CD8-positive, alpha-beta memory T cell (primary cell): ENCODE data around the gene GARIN5B. TPM values are rescaled to one million over a fixed set of nuclear protein-coding genes. Genes with fewer than 3 reads are reported as not detected.

Experiments used
- CTCF ChIA-PET: fragments of 350-600 bp; sonication (Branson Sonifier 250); formaldehyde crosslinking; loops from one replicate; lab custom pipeline; 2021; ENCODE audit warnings: antibody characterized with exemption; lab: Charles Lee
- POLR2A ChIA-PET: fragments of 350-600 bp; sonication (Branson Sonifier 250); formaldehyde crosslinking; loops from one replicate; lab custom pipeline; 2021; ENCODE audit warnings: antibody characterized with exemption; lab: Charles Lee
- DNase-seq, 5 donors: peaks; one replicate each; pipeline versions ENCODE4 v3.0.0 to v3.0.0-alpha.2; 2020 to 2022; ENCODE audit warnings: mixed read lengths in 1 of 5
- H3K27ac ChIP-seq: one replicate; pipeline ENCODE4 v1.7.0; 2013; ENCODE audit warnings: low read depth, mild to moderate bottlenecking, low read length, moderate library complexity
- H3K27me3 ChIP-seq: 2 replicates; pipeline ENCODE4 v1.7.0; 2013; ENCODE audit warnings: low read length, mild to moderate bottlenecking; ENCODE audit not compliant: insufficient read depth, poor library complexity, severe bottlenecking
- H3K36me3 ChIP-seq: 2 replicates; pipeline ENCODE4 v1.7.0; 2013; ENCODE audit warnings: mild to moderate bottlenecking, low read length, moderate library complexity; ENCODE audit not compliant: insufficient read depth
- H3K4me1 ChIP-seq: 2 replicates; pipeline ENCODE4 v1.7.0; 2013; ENCODE audit warnings: mild to moderate bottlenecking, low read length, moderate library complexity; ENCODE audit not compliant: insufficient read depth
- H3K4me3 ChIP-seq: 2 replicates; pipeline ENCODE4 v1.7.0; 2013; ENCODE audit warnings: mild to moderate bottlenecking, low read length
- H3K9me3 ChIP-seq: 2 replicates; pipeline ENCODE4 v1.7.0; 2013; ENCODE audit warnings: mild to moderate bottlenecking, low read length
- H3K27ac Mint-ChIP-seq, 8 donors: one replicate each; pipeline ENCODE4 v1.8.0; 2020 to 2021; ENCODE audit warnings: mixed read lengths in 8 of 8, mild to moderate bottlenecking in 6 of 8, inconsistent platforms in 3 of 8, moderate library complexity in 3 of 8
- H3K27me3 Mint-ChIP-seq, 2 donors: one replicate each; pipeline ENCODE4 v1.8.0; 2020 to 2021; ENCODE audit warnings: mixed read lengths in 2 of 2, mild to moderate bottlenecking in 1 of 2, moderate library complexity in 1 of 2
- H3K36me3 Mint-ChIP-seq, 3 donors: one replicate each; pipeline ENCODE4 v1.8.0; 2020 to 2021; ENCODE audit warnings: mixed read lengths in 3 of 3, inconsistent platforms in 1 of 3, mild to moderate bottlenecking in 1 of 3
- H3K4me1 Mint-ChIP-seq, 3 donors: one replicate each; pipeline ENCODE4 v1.8.0; 2020 to 2021; ENCODE audit warnings: mixed read lengths in 3 of 3, inconsistent platforms in 1 of 3, mild to moderate bottlenecking in 1 of 3
- H3K4me3 Mint-ChIP-seq, 7 donors: one replicate each; pipeline ENCODE4 v1.8.0; 2020 to 2021; ENCODE audit warnings: mixed read lengths in 7 of 7, mild to moderate bottlenecking in 6 of 7, moderate library complexity in 4 of 7, inconsistent platforms in 2 of 7
- H3K9me3 Mint-ChIP-seq, 5 donors: one replicate each; pipeline ENCODE4 v1.8.0; 2020 to 2022; ENCODE audit warnings: mixed read lengths in 5 of 5, mild to moderate bottlenecking in 3 of 5, moderate library complexity in 2 of 5, inconsistent platforms in 1 of 5
- polyA plus RNA-seq: library from polyadenylated mRNA; unstranded; fragments of 300-500 nt; fragmentation: Illumina TruSeq; gene quantifications from one replicate; pipeline ENCODE4 v1.2.3, GENCODE V29; 2021
- total RNA-seq, 2 experiments: library from RNA; stranded (reverse); gene quantifications; one replicate each; pipeline ENCODE4 v1.2.3, GENCODE V29; 2021

The GARIN5B gene
- total and polyA plus RNA-seq, 3 experiments from 2014 or later = not detected

DNA sequence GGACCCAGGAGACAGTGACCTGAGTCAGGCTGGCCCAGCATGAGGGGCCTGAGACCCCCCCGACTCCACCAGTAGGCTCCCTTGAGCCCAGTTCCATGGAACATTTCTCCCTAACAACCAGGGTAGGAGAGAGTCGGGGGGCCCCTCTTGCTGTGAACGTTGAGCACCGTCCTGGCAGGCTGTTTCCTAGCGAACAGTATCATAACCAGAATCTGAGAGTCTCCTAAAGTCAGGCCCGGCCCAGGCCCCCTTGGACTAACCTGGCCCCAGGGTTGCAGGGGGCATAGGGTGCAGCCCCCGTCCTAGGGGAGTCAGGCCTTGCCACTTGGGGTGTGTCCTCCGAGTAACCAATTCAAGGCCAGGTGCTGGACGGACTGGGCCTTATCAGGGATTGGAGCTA, 51.7 kb downstream of the GARIN5B start:
- Mint-ChIP-seq H3K9me3 (no peaks in the 10 kb centered on the region), H3K27me3 (no peaks in the 10 kb centered on the region), H3K27ac (no peak overlapping the region), H3K4me1 (no peaks in the 10 kb centered on the region), H3K4me3 (no peak overlapping the region), H3K36me3 (no peaks in the 10 kb centered on the region)
- H3K27ac ChIP-seq = no peak overlapping the region
- no peaks in the 10 kb centered on the region for H3K9me3 ChIP-seq
- CTCF ChIA-PET = interaction anchor here (1.5 to 1.6 kb wide), 2 partner anchors 10 to 19 kb away, joined by 5 read pairs; no protein-coding TSS in a partner anchor
- H3K27me3 ChIP-seq = no peaks in the 10 kb centered on the region
- POLR2A ChIA-PET = no interaction called here
- DNase-seq = no peak
- H3K36me3 ChIP-seq = no peaks in the 10 kb centered on the region
- no peak overlapping the region for H3K4me3 ChIP-seq
- H3K4me1 ChIP-seq = no peaks in the 10 kb centered on the region

GRCh38 chr19:55310498-55310897, 52.6 kb downstream of the GARIN5B start:
- H3K36me3 ChIP-seq = no peaks in the 10 kb centered on the region
- no peaks in the 10 kb centered on the region for H3K27me3 ChIP-seq
- H3K4me3 ChIP-seq = no peak overlapping the region
- no peaks in the 10 kb centered on the region for H3K9me3 Mint-ChIP-seq
- no peak overlapping the region for H3K4me3 Mint-ChIP-seq
- no peaks in the 10 kb centered on the region for H3K36me3 Mint-ChIP-seq
- POLR2A ChIA-PET = no interaction called here
- no peaks in the 10 kb centered on the region for H3K9me3 ChIP-seq
- no peak for DNase-seq
- peaks cover 0 to under 1% (median 0%) of the 10 kb centered on the region in 3 donors for H3K4me1 Mint-ChIP-seq
- CTCF ChIA-PET = no interaction called here
- no peak overlapping the region for H3K27ac ChIP-seq
- H3K27me3 Mint-ChIP-seq = no peaks in the 10 kb centered on the region
- no peaks in the 10 kb centered on the region for H3K4me1 ChIP-seq
- no peak overlapping the region for H3K27ac Mint-ChIP-seq

DNA sequence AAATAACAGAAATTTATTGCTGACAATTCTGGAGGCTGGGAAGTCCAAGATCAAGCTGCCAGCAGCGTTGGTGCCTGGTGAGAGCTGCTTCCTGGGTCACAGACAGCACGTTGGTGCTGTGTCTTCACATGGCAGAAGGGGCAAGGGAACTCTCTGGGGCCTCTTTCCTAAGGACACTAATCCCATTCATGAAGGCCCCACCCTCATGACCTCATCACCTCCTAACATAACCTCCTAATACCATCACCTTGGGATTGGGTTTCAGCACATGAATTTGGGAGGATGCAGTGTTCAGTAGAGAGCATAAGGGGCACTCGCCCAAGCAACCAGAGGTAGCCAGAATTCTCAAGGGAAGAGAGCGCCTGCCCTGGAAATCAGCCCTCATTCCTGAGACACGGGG, 53.6 kb downstream of the GARIN5B start:
- no peak overlapping the region for H3K4me3 ChIP-seq
- no peak overlapping the region for H3K27ac ChIP-seq
- H3K4me1 ChIP-seq = no peaks in the 10 kb centered on the region
- POLR2A ChIA-PET = no interaction called here
- no peaks in the 10 kb centered on the region for H3K27me3 ChIP-seq
- no peaks in the 10 kb centered on the region for H3K36me3 ChIP-seq
- H3K27ac Mint-ChIP-seq = no peak overlapping the region
- no peak overlapping the region for H3K4me3 Mint-ChIP-seq
- no peaks in the 10 kb centered on the region for H3K9me3 ChIP-seq
- DNase-seq = no peak
- H3K27me3 Mint-ChIP-seq = no peaks in the 10 kb centered on the region
- H3K4me1 Mint-ChIP-seq = peaks cover 0 to 3% (median 0%) of the 10 kb centered on the region in 3 donors
- H3K36me3 Mint-ChIP-seq = no peaks in the 10 kb centered on the region
- H3K9me3 Mint-ChIP-seq = no peaks in the 10 kb centered on the region
- CTCF ChIA-PET = no interaction called here

- CTCF ChIA-PET = interaction anchor here (1.6 kb wide), 1 partner anchor 15 kb away, joined by 7 read pairs; no protein-coding TSS in a partner anchor
- no peaks in the 10 kb centered on the region for H3K4me1 ChIP-seq
- H3K27ac ChIP-seq = no peak overlapping the region
- H3K27me3 Mint-ChIP-seq = no peaks in the 10 kb centered on the region
- POLR2A ChIA-PET = no interaction called here
- H3K4me3 Mint-ChIP-seq = no peak overlapping the region
- H3K4me3 ChIP-seq = no peak overlapping the region
- no peak overlapping the region for H3K27ac Mint-ChIP-seq
- H3K27me3 ChIP-seq = no peaks in the 10 kb centered on the region
- no peak for DNase-seq
- peaks cover 0 to 3% (median 0%) of the 10 kb centered on the region in 3 donors for H3K4me1 Mint-ChIP-seq
- no peaks in the 10 kb centered on the region for H3K9me3 ChIP-seq
- H3K36me3 Mint-ChIP-seq = no peaks in the 10 kb centered on the region
- no peaks in the 10 kb centered on the region for H3K36me3 ChIP-seq
- H3K9me3 Mint-ChIP-seq = no peaks in the 10 kb centered on the region
Observed at GRCh38 chr19:55308281-55308680, 54.8 kb downstream of the GARIN5B start.

DNA sequence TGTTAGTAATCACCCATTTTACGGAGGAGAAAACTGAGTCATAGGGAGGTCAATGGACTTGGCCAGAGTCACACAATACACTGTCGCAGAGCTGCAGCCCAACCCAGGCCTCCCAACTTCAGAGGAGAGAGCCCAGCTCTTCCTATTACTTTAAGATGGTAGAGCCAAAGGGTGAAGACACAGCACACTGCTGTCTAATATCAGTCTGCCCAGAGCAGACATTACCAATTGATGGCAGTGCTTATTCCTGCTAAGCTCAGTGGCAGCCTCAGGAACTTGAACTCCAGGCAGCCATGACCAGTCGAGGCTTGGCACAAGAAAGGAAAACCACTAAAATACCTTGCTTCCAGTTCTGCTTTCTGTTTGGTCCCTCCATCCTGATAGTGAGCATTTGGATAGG, 56.3 kb downstream of the GARIN5B start:
- Mint-ChIP-seq H3K27ac (no peak overlapping the region), H3K27me3 (no peaks in the 10 kb centered on the region), H3K9me3 (no peaks in the 10 kb centered on the region), H3K36me3 (no peaks in the 10 kb centered on the region), H3K4me3 (no peak overlapping the region), H3K4me1 (peaks cover 4 to 7% (median 4%) of the 10 kb centered on the region in 3 donors)
- H3K27ac ChIP-seq = no peak overlapping the region
- DNase-seq = no peak
- H3K36me3 ChIP-seq = no peaks in the 10 kb centered on the region
- ChIA-PET CTCF (interaction anchor here (1.6 kb wide), 1 partner anchor 14 kb away, joined by 7 read pairs; no protein-coding TSS in a partner anchor), POLR2A (no interaction called here)
- no peaks in the 10 kb centered on the region for H3K27me3 ChIP-seq
- H3K9me3 ChIP-seq = no peaks in the 10 kb centered on the region
- peaks cover 8% of the 10 kb centered on the region for H3K4me1 ChIP-seq
- H3K4me3 ChIP-seq = no peak overlapping the region

DNA sequence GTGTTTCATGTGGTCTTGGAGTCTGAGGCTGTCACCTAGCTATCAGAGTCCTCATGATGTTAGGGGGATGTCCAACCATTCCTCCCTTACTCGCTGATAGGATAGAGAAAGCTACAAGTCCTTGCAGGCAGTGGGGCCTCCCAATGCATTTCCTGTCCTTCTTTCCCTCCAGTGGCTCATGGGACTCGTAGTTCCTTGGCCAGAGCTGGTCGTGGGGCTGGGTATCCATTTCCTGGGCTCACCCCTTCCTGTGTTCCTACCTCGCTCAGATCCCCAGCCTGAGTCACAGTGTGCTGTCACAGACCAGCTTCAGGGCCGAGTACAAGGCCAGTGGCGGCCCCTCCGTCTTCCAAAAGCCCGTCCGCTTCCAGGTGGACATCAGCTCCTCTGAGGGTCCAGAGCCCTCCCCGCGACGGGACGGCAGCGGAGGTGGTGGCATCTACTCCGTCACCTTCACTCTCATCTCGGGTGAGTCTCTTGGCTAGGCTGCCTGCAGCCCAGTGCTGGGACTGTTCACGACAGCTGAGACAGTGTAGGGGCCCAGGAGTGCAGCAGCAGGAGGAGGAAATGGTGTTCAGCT, 57.0 kb downstream of the GARIN5B start:
- Histone ChIP-seq H3K4me1 (peaks cover 14% of the 10 kb centered on the region), H3K27ac (no peak overlapping the region), H3K9me3 (no peaks in the 10 kb centered on the region), H3K4me3 (no peak overlapping the region), H3K36me3 (no peaks in the 10 kb centered on the region), H3K27me3 (no peaks in the 10 kb centered on the region)
- Mint-ChIP-seq H3K9me3 (no peaks in the 10 kb centered on the region), H3K4me1 (peaks cover 7 to 11% (median 9%) of the 10 kb centered on the region in 3 donors), H3K36me3 (no peaks in the 10 kb centered on the region), H3K27ac (peak overlapping the region in 2 of 8 donors; percentile 43 to 82), H3K4me3 (no peak overlapping the region), H3K27me3 (no peaks in the 10 kb centered on the region)
- ChIA-PET CTCF (no interaction called here), POLR2A (no interaction called here)
- no peak for DNase-seq

- Histone ChIP-seq H3K4me3 (no peak overlapping the region), H3K27ac (no peak overlapping the region), H3K9me3 (no peaks in the 10 kb centered on the region), H3K27me3 (no peaks in the 10 kb centered on the region), H3K4me1 (peaks cover 14% of the 10 kb centered on the region), H3K36me3 (no peaks in the 10 kb centered on the region)
- ChIA-PET POLR2A (no interaction called here), CTCF (no interaction called here)
- H3K4me3 Mint-ChIP-seq = peak overlapping the region in 1 of 7 donors; percentile 43
- no peaks in the 10 kb centered on the region for H3K27me3 Mint-ChIP-seq
- H3K27ac Mint-ChIP-seq = peak overlapping the region in 4 of 8 donors; percentile 33 to 82 (median 58)
- peak; percentile 24 to 63 (median 32) for DNase-seq
- H3K9me3 Mint-ChIP-seq = no peaks in the 10 kb centered on the region
- H3K36me3 Mint-ChIP-seq = no peaks in the 10 kb centered on the region
- H3K4me1 Mint-ChIP-seq = peaks cover 7 to 11% (median 9%) of the 10 kb centered on the region in 3 donors
Observed at GRCh38 chr19:55305491-55305890, 57.6 kb downstream of the GARIN5B start.

GRCh38 chr19:55304980-55305379, 58.1 kb downstream of the GARIN5B start:
- no peak for DNase-seq
- POLR2A ChIA-PET = no interaction called here
- Mint-ChIP-seq H3K27me3 (no peaks in the 10 kb centered on the region), H3K27ac (peak overlapping the region in 1 of 8 donors; percentile 43), H3K4me3 (no peak overlapping the region), H3K9me3 (no peaks in the 10 kb centered on the region), H3K4me1 (peaks cover 7 to 11% (median 9%) of the 10 kb centered on the region in 3 donors), H3K36me3 (no peaks in the 10 kb centered on the region)
- no peaks in the 10 kb centered on the region for H3K27me3 ChIP-seq
- H3K4me3 ChIP-seq = no peak overlapping the region
- H3K9me3 ChIP-seq = no peaks in the 10 kb centered on the region
- peaks cover 14% of the 10 kb centered on the region for H3K4me1 ChIP-seq
- no peak overlapping the region for H3K27ac ChIP-seq
- H3K36me3 ChIP-seq = no peaks in the 10 kb centered on the region
- CTCF ChIA-PET = no interaction called here
